K562 (cell line): ENCODE measurements around the gene ZNF749. TPM values are rescaled to one million over a fixed set of nuclear protein-coding genes. Genes with fewer than 3 reads are reported as not detected.
A peak's percentile ranks its signal among the peaks of the same experiment; 100 is the strongest.

ENCODE experiments used
- CCNT2 ChIP-seq: IDR thresholded peaks from 2 replicates; pipeline ENCODE4 v1.6.1; 2011; ENCODE audit warnings: borderline replicate concordance, low read depth, mild to moderate bottlenecking, moderate library complexity, mixed read lengths, low read length; ENCODE audit not compliant: insufficient read length; ENCODE audit errors: extremely low read depth
- DLX4 ChIP-seq: fragments of 250-450 bp; sonication (Bioruptor Pico); IDR thresholded peaks from 2 replicates; pipeline ENCODE4 v1.6.1; 2021; ENCODE audit warnings: mild to moderate bottlenecking
- EGR1 ChIP-seq: fragments of 450-650 bp; conservative IDR thresholded peaks from 2 replicates; pipeline ENCODE4 v1.6.1; 2017; ENCODE audit warnings: mild to moderate bottlenecking
- ELF1 ChIP-seq: fragments of 200-800 bp; sonication (Bioruptor generic); IDR thresholded peaks from 2 replicates; pipeline ENCODE4 v1.6.1; 2016; ENCODE audit warnings: missing genetic modification characterization, missing compliant biosample characterization
- EP300 ChIP-seq: IDR thresholded peaks from 2 replicates; pipeline ENCODE4 v1.6.1; 2012; ENCODE audit warnings: low read length, improper control_type of control experiment
- ESRRA ChIP-seq: fragments of 450-650 bp; IDR thresholded peaks from 2 replicates; pipeline ENCODE4 v1.6.1; 2014; ENCODE audit warnings: low read depth, mild to moderate bottlenecking, moderate library complexity, borderline replicate concordance
- GTF3C2 ChIP-seq: IDR thresholded peaks from 3 replicates; pipeline ENCODE4 v1.6.1; 2011; ENCODE audit warnings: borderline replicate concordance, mild to moderate bottlenecking, moderate library complexity; ENCODE audit not compliant: insufficient read length; ENCODE audit errors: extremely low read depth
- KAT8 ChIP-seq: fragments of 450-650 bp; IDR thresholded peaks from 2 replicates; pipeline ENCODE4 v1.6.1; 2016; ENCODE audit warnings: low read depth, mild to moderate bottlenecking
- LCOR ChIP-seq: sonication (generic); formaldehyde crosslinking; IDR thresholded peaks from 2 replicates; pipeline ENCODE4 v1.8.0; 2022; ENCODE audit warnings: mild to moderate bottlenecking, missing genetic modification reagents
- ZBTB2 ChIP-seq: fragments of 450-650 bp; IDR thresholded peaks from 2 replicates; pipeline ENCODE4 v1.6.1; 2016; ENCODE audit warnings: antibody characterized with exemption
- ZFP91 ChIP-seq: sonication (generic); formaldehyde crosslinking; IDR thresholded peaks from 2 replicates; pipeline ENCODE4 v1.8.0; 2022; ENCODE audit warnings: mild to moderate bottlenecking, missing genetic modification reagents
- ZNF354B ChIP-seq: fragments of 250-450 bp; sonication (Bioruptor Pico); IDR thresholded peaks from 2 replicates; pipeline ENCODE4 v1.4.0; 2020
- ZNF707 ChIP-seq: fragments of 250-450 bp; sonication (Bioruptor Pico); conservative IDR thresholded peaks from 2 replicates; pipeline ENCODE4 v1.8.0; 2022; ENCODE audit warnings: inconsistent platforms, mild to moderate bottlenecking, moderate library complexity
- polyA plus RNA-seq, 8 experiments: library from polyadenylated mRNA; depleted of rRNA in 4 of 8; stranded (reverse) in 5 of 8; unstranded in 3 of 8; fragments of >200 nt; fragmentation: Nextera tagmentation in 2 of 8; fragmentation: Illumina TruSeq in 1 of 8; extraction: Ambion mirVana in 2 of 8; extraction: Trizol in 1 of 8; gene quantifications; 2 replicates each; pipeline versions ENCODE4 v1.2.1 to v1.2.3, GENCODE V29; 2011 to 2014; ENCODE audit warnings: inconsistent platforms in 1 of 8, missing spikeins in 1 of 8
- total RNA-seq, 7 experiments: library from RNA; depleted of rRNA in 6 of 7; stranded (reverse); fragments of >200 nt in 6 of 7; fragmentation: Illumina TruSeq in 2 of 7; extraction: Trizol in 2 of 7; gene quantifications; 2 replicates each; pipeline versions ENCODE4 v1.2.1 to v1.2.3, GENCODE V29; 2011 to 2021; ENCODE audit warnings: low replicate concordance in 1 of 7

ZNF749 gene
- total and polyA plus RNA-seq, 9 of the 15 experiments (the other 6 are each of a cell fraction or from before 2014, with no cell fraction given), result 5.3 to 33.2 (median 15.0) TPM

- no peak for TF ChIP-seq EP300
- TF ChIP-seq ZFP91 (CRISPR knock-in tag), result no peak
- TF ChIP-seq ZNF707, result no peak
- peak; percentile 50; the same call in 1 of the 2 replicates for TF ChIP-seq LCOR
- no peak for TF ChIP-seq KAT8
- TF ChIP-seq EGR1, result peak; percentile 67
- peak; percentile 81 for TF ChIP-seq ELF1 (tag)
- no peak for TF ChIP-seq DLX4 (CRISPR knock-in tag)
- peak; percentile 70; the same call in 1 of the 2 replicates for TF ChIP-seq ESRRA
- TF ChIP-seq GTF3C2, result no peak
- TF ChIP-seq CCNT2, result no peak
- peak; percentile 96 for TF ChIP-seq ZBTB2
- TF ChIP-seq ZNF354B (CRISPR knock-in tag), result no peak
These were observed 45.2 kb upstream of the ZNF749 start, which contains the start of gene ZNF548 (continued) for GRCh38 chr19:57389730-57390598.
